ENCODE data around the gene B4GALT4.
"Not testable (repeated sequence)": the region's sequence is repeated elsewhere in the genome, so short reads cannot be mapped to it uniquely, and the experiment has no call there.

Gene B4GALT4

DNA sequence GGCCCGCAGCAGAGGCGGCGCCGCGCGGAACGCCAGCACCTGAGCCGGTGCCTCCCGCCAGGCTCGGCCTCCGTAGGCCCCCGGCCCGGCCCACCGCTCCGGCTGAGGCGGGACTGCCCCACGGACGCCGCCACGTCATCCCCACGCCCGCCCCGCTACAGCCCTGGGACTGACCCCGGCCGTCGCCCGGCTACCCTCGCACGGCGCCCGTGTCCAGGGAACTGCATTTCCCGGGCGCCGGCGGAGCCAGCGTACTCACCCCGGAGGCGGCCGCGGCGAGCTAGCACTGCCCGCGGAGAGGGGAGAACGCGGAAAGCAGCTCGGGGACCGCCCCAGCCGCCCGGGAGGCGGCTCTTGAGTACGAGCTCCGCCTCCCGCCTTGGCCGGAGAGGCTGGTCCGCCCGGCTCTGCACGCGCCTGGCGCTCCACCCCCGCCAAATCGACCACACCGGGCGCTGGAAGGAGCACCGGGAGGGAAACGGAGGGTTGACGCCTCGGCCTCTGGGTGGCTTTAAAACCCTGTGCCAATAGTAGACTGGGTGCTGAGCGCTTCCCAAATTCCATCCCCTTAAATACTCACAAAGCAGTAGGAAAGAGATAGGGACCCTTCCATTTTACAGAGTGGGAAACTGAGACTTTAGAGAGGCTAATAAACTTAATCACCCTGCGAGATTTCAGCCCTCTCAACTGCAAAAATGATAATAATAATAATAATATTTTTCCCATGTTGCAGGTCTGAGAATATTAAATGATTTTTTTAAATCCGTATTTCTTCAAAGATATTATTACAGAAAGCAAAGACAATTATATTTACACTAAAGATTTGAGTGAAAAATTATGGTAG is at the start of gene B4GALT4:
TSS of gene B4GALT4 (minus strand) at position 288 of the 844 bp plus-strand sequence. CDS start 10,779 bp downstream, outside the sequence.
- in situ Hi-C loops (cut with MboI; ENCODE audit: low sequenced_read_pairs): no loop called here

DNA sequence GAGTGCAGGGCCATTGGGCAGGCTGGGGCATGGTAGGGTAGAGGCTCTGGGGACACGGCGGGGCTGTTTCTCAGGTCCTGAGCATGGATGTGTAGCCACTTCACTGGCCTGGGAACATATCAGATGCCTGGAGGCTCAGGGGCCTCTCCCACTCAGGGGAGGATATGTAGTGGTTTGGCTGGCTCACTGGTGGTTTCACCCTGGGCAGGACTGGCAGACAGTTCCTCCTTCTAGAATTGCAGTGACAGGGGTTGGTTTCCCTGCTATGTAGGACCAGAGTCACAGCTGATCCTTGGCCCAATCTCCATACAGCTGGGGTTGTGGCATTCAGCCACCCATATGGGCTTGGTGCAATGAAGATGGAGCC is 48.7 kb upstream of the B4GALT4 start:
- in situ Hi-C loops (cut with MboI; ENCODE audit: low sequenced_read_pairs): no loop called here

DNA sequence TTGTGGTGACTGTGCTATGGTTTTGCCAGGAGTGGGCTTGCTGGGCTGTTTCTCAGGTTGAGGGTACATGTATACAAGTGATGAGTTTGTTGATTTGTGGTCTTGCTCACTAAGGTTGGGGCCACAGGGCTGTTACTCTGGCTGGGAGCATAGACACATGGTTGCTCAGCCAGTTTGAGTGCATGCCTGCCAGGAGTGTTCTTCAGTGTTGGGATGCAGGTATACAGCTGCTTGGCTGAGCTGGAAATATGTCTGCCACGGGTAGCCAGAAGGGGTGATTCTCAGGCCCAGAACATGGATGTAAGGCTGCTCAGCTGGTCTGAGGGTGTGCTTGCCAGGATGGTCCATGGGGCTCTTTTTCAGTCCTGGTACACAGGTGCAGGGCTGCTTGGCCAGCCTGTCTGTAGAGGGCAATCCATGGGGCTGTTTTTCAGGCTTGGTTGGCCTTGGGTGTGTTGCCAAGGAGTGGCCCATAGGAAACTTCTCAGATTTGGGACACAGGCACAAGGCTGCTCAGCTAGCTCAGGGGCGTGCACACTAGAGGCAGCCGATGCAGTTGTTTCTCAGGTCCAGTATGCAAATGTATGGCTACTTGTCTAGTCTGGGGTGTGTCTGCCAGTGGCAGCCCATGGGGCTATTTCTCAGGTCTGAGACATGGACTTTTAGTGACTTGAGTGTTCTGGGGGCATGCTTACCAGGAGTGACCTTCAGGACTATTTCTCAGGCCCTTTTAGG is 48.2 kb upstream of the B4GALT4 start:
- in situ Hi-C loops (cut with MboI; ENCODE audit: low sequenced_read_pairs): no loop called here

DNA sequence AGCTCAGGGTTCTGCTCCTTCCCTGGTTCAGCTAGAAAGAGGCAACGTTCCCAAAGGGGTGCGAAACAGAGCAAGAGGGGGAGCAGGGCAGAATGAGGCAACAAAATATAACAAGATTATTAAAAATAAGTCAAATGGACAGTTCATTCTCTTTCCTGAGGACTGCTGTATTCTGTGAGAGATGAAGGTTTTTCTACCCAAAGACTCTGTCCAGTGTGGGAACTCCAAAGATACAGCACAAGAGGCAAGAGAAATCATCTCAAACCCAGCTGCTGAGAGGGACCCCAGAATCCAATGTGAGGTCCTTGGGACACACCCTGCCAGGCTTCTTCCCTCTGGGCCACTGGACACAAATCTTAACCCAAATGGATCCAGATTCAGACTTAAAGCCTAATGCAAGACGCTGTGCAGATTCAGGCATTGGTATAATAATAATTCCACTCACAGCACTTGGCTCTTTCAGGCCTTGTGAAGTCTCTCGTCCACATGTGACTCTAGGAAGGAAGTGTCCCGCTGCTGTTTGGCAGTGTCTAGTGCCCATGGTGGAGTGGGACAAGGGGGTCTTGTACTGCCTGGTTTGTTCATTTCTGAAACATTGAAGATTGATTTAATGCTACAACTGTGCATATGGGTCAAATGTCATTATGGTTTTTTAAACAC is 39.0 kb upstream of the B4GALT4 start:
- in situ Hi-C loops (cut with MboI; ENCODE audit: low sequenced_read_pairs): no loop called here

GRCh38 chr3:119279101-119279554 is 38.5 kb upstream of the B4GALT4 start:
- in situ Hi-C loops (cut with MboI; ENCODE audit: low sequenced_read_pairs): no loop called here

- in situ Hi-C loops (cut with MboI; ENCODE audit: low sequenced_read_pairs): no loop called here
Measured at GRCh38 chr3:119276680-119277079, 36.0 kb upstream of the B4GALT4 start.

DNA sequence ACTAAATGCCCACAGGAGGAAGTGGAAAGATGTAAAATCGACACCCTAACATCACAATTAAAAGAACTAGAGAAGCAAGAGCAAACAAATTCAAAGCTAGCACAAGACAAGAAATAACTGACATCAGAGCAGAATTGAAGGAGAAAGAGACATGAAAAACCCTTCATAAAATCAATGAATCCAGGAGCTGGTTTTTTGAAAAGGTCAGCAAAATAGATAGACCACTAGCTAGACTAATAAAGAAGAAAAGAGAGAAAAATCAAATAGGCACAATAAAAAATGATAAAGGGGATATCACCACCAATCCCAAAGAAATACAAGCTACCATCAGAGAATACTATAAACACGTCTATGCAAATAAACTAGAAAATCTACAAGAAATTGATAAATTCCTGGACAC is 29.5 kb upstream of the B4GALT4 start:
- in situ Hi-C loops (cut with MboI; ENCODE audit: low sequenced_read_pairs): not testable (repeated sequence)

DNA sequence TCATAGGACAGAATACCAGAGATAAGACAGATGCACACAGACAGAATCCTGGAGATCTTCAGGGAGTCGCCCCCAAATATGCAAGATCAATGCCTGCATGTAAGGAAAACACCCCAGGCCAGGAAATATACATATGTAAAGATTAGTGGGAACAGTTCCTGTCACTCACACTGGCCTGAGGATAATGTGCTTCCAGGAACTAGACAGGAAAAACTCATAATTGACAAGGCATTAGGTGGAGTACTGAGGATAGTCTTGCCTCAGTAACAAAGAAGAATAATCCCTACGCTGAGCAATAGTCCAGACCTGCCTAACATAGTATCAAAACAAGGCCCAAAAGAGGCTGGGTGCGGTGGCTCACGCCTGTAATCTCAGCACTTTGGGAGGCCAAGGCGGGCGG is 20.4 kb upstream of the B4GALT4 start:
- in situ Hi-C loops (cut with MboI; ENCODE audit: low sequenced_read_pairs): no loop called here

DNA sequence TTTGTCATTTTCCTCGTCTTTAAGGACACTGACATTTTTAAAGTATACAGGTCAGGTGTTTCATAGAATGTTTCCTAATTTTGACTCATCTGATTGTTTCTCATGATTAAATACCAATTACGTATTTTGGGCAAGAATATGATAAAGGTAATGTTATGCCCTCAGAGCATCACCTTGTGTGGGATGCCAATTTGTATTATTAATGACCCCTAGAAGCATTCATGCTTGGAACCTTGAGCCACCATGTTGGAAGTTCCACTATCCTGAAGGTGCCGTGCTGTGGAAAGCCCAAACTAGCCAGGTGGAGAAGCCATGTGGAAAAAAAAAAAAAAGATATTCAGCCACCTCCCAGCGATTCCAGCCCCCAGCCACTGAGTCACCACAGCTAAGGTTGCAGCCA is 19.1 kb upstream of the B4GALT4 start:
- in situ Hi-C loops (cut with MboI; ENCODE audit: low sequenced_read_pairs): no loop called here

DNA sequence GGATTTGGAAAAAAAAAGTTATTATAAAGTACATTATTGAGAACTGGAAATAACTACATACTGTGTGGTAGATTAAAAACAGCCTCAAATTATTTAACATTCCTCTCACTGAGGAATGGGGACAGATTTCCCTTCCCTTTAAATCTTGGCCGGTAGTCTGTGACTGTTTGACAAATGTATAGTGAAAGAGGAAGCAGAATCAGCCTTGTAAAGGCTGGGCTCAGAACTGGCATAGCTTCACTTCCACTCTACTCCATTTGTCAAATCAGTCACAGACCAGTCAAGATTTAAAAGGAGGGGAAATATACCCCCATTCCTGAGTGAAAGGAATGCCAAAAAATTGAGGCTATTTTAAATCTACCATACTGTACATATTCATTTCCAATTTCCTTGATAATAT is 18.2 kb upstream of the B4GALT4 start:
- in situ Hi-C loops (cut with MboI; ENCODE audit: low sequenced_read_pairs): no loop called here

DNA sequence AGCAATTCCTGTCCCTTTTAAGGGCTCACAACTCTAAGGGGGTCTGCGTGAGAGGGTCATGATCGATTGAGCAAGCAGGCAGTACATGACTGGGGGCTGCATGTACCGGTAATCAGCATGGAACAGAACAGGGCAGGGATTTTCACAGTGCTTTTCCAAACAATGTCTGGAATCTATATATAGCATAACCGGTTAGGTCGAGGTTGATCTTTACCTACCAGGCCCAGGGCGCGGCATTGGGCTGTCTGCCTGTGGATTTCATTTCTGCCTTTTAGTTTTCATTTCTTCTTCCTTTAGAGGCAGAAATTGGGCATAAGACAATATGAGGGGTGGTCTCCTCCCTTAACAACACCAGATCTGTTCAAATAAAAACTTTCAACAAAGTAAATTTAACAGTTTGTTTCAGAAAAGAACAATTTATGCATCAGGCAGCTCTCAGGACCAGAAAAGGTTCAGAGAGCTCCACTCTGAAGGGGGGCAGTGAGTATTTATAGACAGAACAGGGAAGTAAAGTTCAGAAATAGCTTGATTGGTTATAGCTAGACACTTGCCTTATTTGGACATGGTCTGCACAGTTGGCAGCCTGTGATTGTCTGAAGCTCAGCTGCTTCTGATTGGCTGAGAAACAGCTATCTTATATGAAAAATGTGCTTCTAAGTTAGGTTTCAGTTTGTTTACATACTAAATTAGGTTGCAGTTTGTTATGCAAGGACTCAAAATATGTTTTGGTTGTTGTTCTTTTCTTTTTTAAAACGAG is 17.2 kb upstream of the B4GALT4 start:
- in situ Hi-C loops (cut with MboI; ENCODE audit: low sequenced_read_pairs): no loop called here

DNA sequence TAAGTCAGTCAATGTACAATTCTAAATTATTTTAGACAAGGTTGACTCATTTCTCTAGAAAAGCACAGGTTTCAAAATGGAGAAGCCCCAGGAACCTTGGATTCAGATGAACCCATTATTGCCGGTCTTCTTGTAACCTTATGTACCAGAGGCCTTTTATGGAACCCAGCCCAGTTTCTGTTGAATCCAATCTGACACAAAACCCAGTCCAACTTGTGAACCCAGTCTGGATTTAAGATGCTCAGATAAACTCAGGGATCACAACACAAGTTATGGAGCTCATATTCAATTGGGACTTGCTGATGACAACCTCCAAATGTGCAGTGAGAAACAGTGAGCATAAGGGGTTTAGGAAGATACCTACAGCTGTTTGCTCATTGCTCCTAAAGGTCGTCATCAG is 16.4 kb upstream of the B4GALT4 start:
- in situ Hi-C loops (cut with MboI; ENCODE audit: low sequenced_read_pairs): no loop called here

DNA sequence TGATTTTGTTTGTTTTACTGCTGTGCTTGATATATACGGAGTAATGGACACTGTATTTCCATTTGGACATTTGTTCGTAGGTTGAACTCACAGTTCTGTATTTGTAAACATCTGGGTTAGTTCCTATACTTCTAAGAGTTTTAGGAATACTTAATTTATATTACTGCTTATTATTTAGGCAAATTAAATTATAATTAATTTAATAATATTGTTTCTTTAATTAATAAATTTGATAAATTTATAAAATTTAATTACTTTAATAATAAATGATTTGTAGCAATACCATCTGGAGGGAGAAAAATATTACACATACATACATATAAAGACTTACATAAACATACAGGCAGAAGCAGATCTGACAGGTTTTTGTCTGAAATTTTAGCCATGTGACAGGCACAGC is 14.5 kb upstream of the B4GALT4 start:
- in situ Hi-C loops (cut with MboI; ENCODE audit: low sequenced_read_pairs): no loop called here

DNA sequence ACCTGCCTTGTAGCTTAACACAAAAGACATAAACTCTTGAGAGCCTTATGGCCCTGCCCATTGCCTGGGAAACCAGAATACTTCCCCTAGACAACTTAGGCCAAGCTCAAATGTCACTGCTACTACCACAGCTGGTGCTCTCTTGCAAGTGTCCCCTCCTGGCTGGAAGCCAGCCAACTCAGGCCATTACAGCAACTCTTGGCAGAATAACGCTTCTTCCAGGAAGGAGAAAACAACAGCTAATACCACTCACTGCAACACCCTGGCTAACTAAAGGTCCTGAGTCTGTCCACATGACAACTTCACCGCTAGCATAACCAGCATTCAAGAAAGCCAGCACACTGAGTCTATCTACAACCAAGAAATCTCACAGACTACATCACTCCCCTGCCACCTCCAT is 5.1 kb upstream of the B4GALT4 start:
- in situ Hi-C loops (cut with MboI; ENCODE audit: low sequenced_read_pairs): no loop called here

DNA sequence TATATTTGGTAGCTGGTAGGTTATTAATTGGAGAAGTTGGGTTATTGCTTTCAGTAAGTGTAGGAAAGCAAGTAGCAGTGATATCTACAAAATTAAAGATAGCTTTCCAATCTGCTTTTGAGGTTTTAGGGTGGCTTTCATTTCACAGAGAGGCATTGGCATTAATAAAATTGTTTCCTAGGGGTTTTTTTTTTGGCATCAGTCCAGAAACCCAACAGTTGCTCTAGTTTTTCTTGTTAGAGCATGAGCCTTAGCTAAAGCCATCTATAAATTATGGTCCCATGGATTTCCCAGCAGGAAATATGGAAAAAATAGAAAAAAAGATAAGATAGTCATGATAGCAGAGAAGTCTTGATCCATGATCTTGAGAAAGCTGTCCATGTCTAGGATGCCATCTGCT is 3.0 kb upstream of the B4GALT4 start:
- in situ Hi-C loops (cut with MboI; ENCODE audit: low sequenced_read_pairs): no loop called here

DNA sequence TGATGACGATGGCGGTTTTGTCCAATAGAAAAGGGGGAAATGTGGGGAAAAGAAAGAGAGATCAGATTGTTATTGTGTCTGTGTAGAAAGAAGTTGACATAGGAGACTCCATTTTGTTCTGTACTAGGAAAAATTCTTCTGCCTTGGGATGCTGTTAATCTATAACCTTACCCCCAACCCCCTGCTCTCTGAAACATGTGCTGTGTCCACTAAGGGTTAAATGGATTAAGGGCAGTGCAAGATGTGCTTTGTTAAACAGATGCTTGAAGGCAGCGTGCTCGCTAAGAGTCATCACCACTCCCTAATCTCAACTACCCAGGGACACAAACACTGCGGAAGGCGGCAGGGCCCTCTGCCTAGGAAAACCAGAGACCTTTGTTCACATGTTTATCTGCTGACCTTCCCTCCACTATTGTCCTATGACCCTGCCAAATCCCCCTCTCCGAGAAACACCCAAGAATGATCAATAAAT is 2.4 kb upstream of the B4GALT4 start:
- in situ Hi-C loops (cut with MboI; ENCODE audit: low sequenced_read_pairs): not testable (repeated sequence)

- in situ Hi-C loops (cut with MboI; ENCODE audit: low sequenced_read_pairs): not testable (repeated sequence)
Measured at GRCh38 chr3:119242387-119243057, 1.8 kb upstream of the B4GALT4 start.

DNA sequence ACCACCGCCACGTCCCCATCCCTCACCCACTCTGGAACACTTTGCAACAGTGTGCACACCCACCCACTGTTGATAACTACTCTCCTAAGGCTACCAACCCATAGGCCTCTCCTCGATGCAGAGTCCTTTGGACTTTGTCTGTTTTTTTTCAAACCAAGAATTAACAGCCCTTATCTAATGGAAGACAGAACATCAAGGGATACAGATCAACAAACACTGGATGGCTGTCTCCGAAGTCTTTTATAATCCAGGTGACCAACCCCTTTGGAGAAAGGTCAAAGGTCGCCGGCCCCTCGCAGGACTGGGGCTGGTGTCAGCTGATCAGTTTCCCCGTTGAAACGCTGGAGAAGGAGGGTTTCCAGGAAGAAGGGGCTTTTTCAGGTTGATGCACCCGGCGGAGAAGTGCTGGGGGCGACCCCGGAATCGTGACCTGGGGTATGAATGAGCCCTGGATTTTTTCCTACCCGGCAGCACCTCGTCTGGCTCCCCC is 532 bp downstream of the B4GALT4 start:
- in situ Hi-C loops (cut with MboI; ENCODE audit: low sequenced_read_pairs): no loop called here

DNA sequence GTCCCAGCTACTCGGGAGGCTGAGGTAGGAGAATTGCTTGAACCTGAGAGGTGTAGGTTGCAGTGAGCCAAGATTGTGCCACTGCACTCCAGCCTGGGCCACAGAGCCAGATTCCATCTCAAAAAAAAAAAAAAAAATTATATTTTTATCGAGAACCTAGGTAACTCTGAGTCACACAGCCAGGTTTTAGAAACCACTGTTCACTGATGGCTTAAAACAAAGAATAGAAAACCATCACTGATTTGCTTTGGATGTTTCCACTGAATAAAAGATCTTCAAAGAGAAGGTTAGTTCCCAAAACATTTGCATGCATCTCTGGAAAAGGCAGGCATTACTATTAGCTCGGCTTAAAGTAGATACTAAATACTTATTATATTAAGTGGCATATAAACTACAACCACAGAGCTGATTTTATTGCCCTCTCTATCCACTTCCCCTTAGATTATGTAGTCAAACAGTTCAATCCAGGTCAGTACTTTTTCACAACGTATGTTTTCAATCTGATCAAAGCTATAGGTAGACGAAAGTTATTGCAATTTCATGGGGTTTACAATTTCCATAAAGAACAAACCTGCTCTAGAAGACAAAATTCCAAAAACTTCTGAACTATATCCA is 1.4 kb downstream of the B4GALT4 start:
- in situ Hi-C loops (cut with MboI; ENCODE audit: low sequenced_read_pairs): no loop called here

DNA sequence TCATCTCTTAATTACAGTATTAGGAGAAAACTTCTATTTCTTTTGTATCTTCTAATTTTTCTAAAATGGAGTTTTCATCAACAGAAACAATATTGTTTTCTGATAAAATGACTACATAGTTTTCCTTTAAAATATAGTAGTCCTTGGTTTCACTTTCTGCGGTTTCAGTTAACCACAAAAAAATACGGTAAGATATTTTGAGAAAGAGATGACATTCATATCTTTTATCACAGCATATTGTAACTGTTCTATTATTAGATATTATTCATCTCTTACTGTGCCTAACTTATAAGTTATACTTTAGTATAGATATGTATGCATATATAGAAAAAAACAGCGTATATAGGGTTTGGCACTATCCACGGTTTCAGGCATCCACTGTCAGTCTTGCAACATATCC is 2.3 kb downstream of the B4GALT4 start:
- in situ Hi-C loops (cut with MboI; ENCODE audit: low sequenced_read_pairs): no loop called here
